Smooth muscle cell (in vitro differentiated cells): ENCODE measurements around the gene GULP1. TPM values are rescaled to one million over a fixed set of nuclear protein-coding genes. Genes with fewer than 3 reads are reported as not detected.
A peak's percentile ranks its signal among the peaks of the same experiment; 100 is the strongest.

Experiments
- DNase-seq: peaks from one replicate; lab custom pipeline; 2025; ENCODE audit not compliant: unreplicated experiment; lab: John Stamatoyannopoulos, UW
- H2AFZ ChIP-seq: fragments of 200-600 bp; sonication (generic); 2 replicates; pipeline ENCODE4 v1.6.0; 2016; ENCODE audit warnings: antibody characterized with exemption, low read depth, mild to moderate bottlenecking
- H3F3A ChIP-seq: fragments of 200-600 bp; sonication (generic); 2 replicates; pipeline ENCODE4 v1.6.0; 2017; ENCODE audit warnings: antibody characterized with exemption, low read depth
- H3K27ac ChIP-seq: fragments of 200-600 bp; sonication (generic); 2 replicates; pipeline ENCODE4 v1.5.1; 2016; ENCODE audit warnings: low read depth, mild to moderate bottlenecking
- H3K27me3 ChIP-seq: fragments of 200-600 bp; sonication (generic); 2 replicates; pipeline ENCODE4 v1.6.1; 2016; ENCODE audit warnings: low read depth, mild to moderate bottlenecking
- H3K36me3 ChIP-seq: fragments of 200-600 bp; sonication (generic); 2 replicates; pipeline ENCODE4 v1.5.1; 2016; ENCODE audit warnings: low read depth
- H3K4me1 ChIP-seq: fragments of 200-600 bp; sonication (generic); 2 replicates; pipeline ENCODE4 v1.5.1; 2016; ENCODE audit warnings: low read depth
- H3K4me2 ChIP-seq: fragments of 200-600 bp; sonication (generic); 2 replicates; pipeline ENCODE4 v1.6.0; 2016; ENCODE audit warnings: mild to moderate bottlenecking
- H3K4me3 ChIP-seq: fragments of 200-600 bp; sonication (generic); 2 replicates; pipeline ENCODE4 v1.5.1; 2016; ENCODE audit warnings: mild to moderate bottlenecking
- H3K79me2 ChIP-seq: fragments of 200-600 bp; sonication (generic); 2 replicates; pipeline ENCODE4 v1.6.0; 2016; ENCODE audit warnings: low read depth, mild to moderate bottlenecking
- H3K9ac ChIP-seq: fragments of 200-600 bp; sonication (generic); 2 replicates; pipeline ENCODE4 v1.6.0; 2016; ENCODE audit warnings: low read depth
- H3K9me3 ChIP-seq: fragments of 200-600 bp; sonication (generic); replicated peaks from 2 replicates; pipeline ENCODE4 v1.5.1; 2016; ENCODE audit warnings: low read depth
- H4K20me1 ChIP-seq: fragments of 200-600 bp; sonication (generic); 2 replicates; pipeline ENCODE4 v1.6.0; 2016; ENCODE audit warnings: low read depth
- CTCF ChIP-seq: fragments of 200-600 bp; sonication (generic); IDR thresholded peaks from 2 replicates; pipeline ENCODE4 v1.5.1; 2017; ENCODE audit warnings: borderline replicate concordance, mild to moderate bottlenecking, antibody characterized with exemption; ENCODE audit not compliant: insufficient read depth, poor library complexity, severe bottlenecking
- WGBS: methylation state at CpG from one replicate; pipeline ENCODE4 v1.1.7; 2016; ENCODE audit warnings: low lambda C conversion rate; 5-methylcytosine and 5-hydroxymethylcytosine counted together
- polyA plus RNA-seq: library from polyadenylated mRNA; unstranded; fragments of >200 nt; fragmentation: Nextera tagmentation; extraction: Ambion mirVana; gene quantifications from 2 replicates; pipeline ENCODE4 v1.2.1, GENCODE V29; 2016
- total RNA-seq: library from RNA; depleted of rRNA; stranded (reverse); fragments of >200 nt; gene quantifications from 2 replicates; pipeline ENCODE4 v1.2.3, GENCODE V29; 2014

Gene GULP1
- total and polyA plus RNA-seq, 2 experiments from 2014 or later, result 40.2 to 115 TPM

- no peak overlapping the region for H3K4me2 ChIP-seq
- peaks cover 18% of the 10 kb centered on the region for H3K4me1 ChIP-seq
- H3K79me2 ChIP-seq, result peaks cover 61% of the 10 kb centered on the region
- H4K20me1 ChIP-seq, result no peaks in the 10 kb centered on the region
- WGBS, result 92% methylated on average over 1 of the region's 1 CpG
- no peaks in the 10 kb centered on the region for H3K27me3 ChIP-seq
- no peaks in the 10 kb centered on the region for H3K36me3 ChIP-seq
- H3K9ac ChIP-seq, result no peak overlapping the region
- no peak for TF ChIP-seq CTCF
- H3K4me3 ChIP-seq, result no peak overlapping the region
- H3K27ac ChIP-seq, result no peak overlapping the region
- no peaks in the 10 kb centered on the region for H3K9me3 ChIP-seq
- no peak for DNase-seq
- H3F3A ChIP-seq, result no peaks in the 10 kb centered on the region
- no peak overlapping the region for H2AFZ ChIP-seq
These were observed 212.3 kb downstream of the GULP1 start for GRCh38 chr2:188503975-188504374.

GRCh38 chr2:188506843-188507242 lies 215.2 kb downstream of the GULP1 start:
- DNase-seq, result no peak
- H4K20me1 ChIP-seq, result no peaks in the 10 kb centered on the region
- H3K4me3 ChIP-seq, result no peak overlapping the region
- peak overlapping the region; percentile 9 for H3K27ac ChIP-seq
- WGBS, result 74% methylated on average over 1 of the region's 1 CpG
- H3K9ac ChIP-seq, result no peak overlapping the region
- H3K9me3 ChIP-seq, result no peaks in the 10 kb centered on the region
- H3K79me2 ChIP-seq, result peaks cover 56% of the 10 kb centered on the region
- peak overlapping the region; percentile 43 for H3K4me2 ChIP-seq
- no peaks in the 10 kb centered on the region for H3F3A ChIP-seq
- no peak overlapping the region for H2AFZ ChIP-seq
- H3K36me3 ChIP-seq, result no peaks in the 10 kb centered on the region
- H3K4me1 ChIP-seq, result peaks cover 29% of the 10 kb centered on the region
- no peaks in the 10 kb centered on the region for H3K27me3 ChIP-seq
- no peak for TF ChIP-seq CTCF

GRCh38 chr2:188511346-188511745 lies 219.7 kb downstream of the GULP1 start:
- H3K27ac ChIP-seq, result no peak overlapping the region
- no peak overlapping the region for H3K4me3 ChIP-seq
- H3K27me3 ChIP-seq, result no peaks in the 10 kb centered on the region
- H3K36me3 ChIP-seq, result no peaks in the 10 kb centered on the region
- H3K9me3 ChIP-seq, result no peaks in the 10 kb centered on the region
- no peak for DNase-seq
- no peaks in the 10 kb centered on the region for H3F3A ChIP-seq
- H3K79me2 ChIP-seq, result peaks cover 58% of the 10 kb centered on the region
- H3K4me2 ChIP-seq, result peak overlapping the region; percentile 47
- H4K20me1 ChIP-seq, result no peaks in the 10 kb centered on the region
- no peak overlapping the region for H3K9ac ChIP-seq
- 52% methylated on average over 2 of the region's 2 CpGs for WGBS
- H2AFZ ChIP-seq, result no peak overlapping the region
- TF ChIP-seq CTCF, result no peak
- peaks cover 24% of the 10 kb centered on the region for H3K4me1 ChIP-seq

GRCh38 chr2:188512456-188512855 lies 220.8 kb downstream of the GULP1 start:
- Histone ChIP-seq H3K9me3 (no peaks in the 10 kb centered on the region), H3F3A (no peaks in the 10 kb centered on the region), H2AFZ (no peak overlapping the region), H3K4me2 (no peak overlapping the region), H3K27me3 (no peaks in the 10 kb centered on the region), H3K4me1 (peaks cover 22% of the 10 kb centered on the region), H4K20me1 (no peaks in the 10 kb centered on the region), H3K27ac (no peak overlapping the region), H3K9ac (no peak overlapping the region), H3K4me3 (no peak overlapping the region), H3K36me3 (no peaks in the 10 kb centered on the region), H3K79me2 (peaks cover 53% of the 10 kb centered on the region)
- DNase-seq, result no peak
- TF ChIP-seq CTCF, result peak; percentile 67
- WGBS, result 60% methylated on average over 2 of the region's 2 CpGs
